ENCODE results near the gene MICU1.

Gene MICU1

DNA sequence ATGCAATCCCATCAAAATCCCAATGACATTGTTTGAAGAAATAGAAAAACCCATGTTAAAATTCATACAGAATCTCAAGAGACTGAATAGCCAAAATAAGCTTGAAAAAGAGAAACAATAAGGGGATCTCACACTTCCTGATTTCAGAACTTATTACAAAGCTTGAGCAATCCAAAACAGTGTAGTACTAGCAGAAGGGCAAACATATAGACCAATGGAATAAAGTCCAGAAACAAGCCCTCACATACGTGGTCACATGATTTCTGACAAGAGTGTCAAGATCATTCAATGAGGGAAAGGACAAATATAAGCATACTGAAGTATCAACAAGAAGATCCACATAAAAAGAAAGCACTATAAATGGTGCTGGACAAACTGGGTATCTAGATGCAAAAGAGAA lies 31.9 kb downstream of the MICU1 start:
- no peaks in the 10 kb centered on the region for H3K79me2 ChIP-seq (ENCODE audit: insufficient read depth, low read depth)
- no peak for TF ChIP-seq CTCF (conservative IDR thresholded peaks at IDR 0.05; ENCODE audit: low read depth, low read length)
- H4K20me1 ChIP-seq (ENCODE audit: insufficient read depth): no peaks in the 10 kb centered on the region
- H3K4me3 ChIP-seq (IDR thresholded peaks at IDR 0.05; ENCODE audit: insufficient read depth, low read depth, low read length): no peak overlapping the region
- no peak overlapping the region for H3K4me2 ChIP-seq
- no peak overlapping the region for H2AFZ ChIP-seq (ENCODE audit: low read depth)
- H3K4me1 ChIP-seq (ENCODE audit: low read depth, poor library complexity, severe bottlenecking): peaks cover 18% of the 10 kb centered on the region
- H3K27ac ChIP-seq: no peak overlapping the region
- no peak overlapping the region for H3K9ac ChIP-seq
- H3K27me3 ChIP-seq (ENCODE audit: insufficient read depth, low read depth): no peaks in the 10 kb centered on the region
- no peaks in the 10 kb centered on the region for H3K36me3 ChIP-seq (ENCODE audit: insufficient read depth)

GRCh38 chr10:72588266-72588665 lies 37.6 kb downstream of the MICU1 start:
- Histone ChIP-seq H2AFZ (ENCODE audit: low read depth) (no peak overlapping the region), H3K9ac (no peak overlapping the region), H3K36me3 (ENCODE audit: insufficient read depth) (no peaks in the 10 kb centered on the region), H3K4me3 (IDR thresholded peaks at IDR 0.05; ENCODE audit: insufficient read depth, low read depth, low read length) (no peak overlapping the region), H3K4me2 (no peak overlapping the region), H3K27ac (no peak overlapping the region), H3K27me3 (ENCODE audit: insufficient read depth, low read depth) (no peaks in the 10 kb centered on the region), H3K4me1 (ENCODE audit: low read depth, poor library complexity, severe bottlenecking) (no peaks in the 10 kb centered on the region), H3K79me2 (ENCODE audit: insufficient read depth, low read depth) (no peaks in the 10 kb centered on the region), H4K20me1 (ENCODE audit: insufficient read depth) (no peaks in the 10 kb centered on the region)
- no peak for TF ChIP-seq CTCF (conservative IDR thresholded peaks at IDR 0.05; ENCODE audit: low read depth, low read length)

DNA sequence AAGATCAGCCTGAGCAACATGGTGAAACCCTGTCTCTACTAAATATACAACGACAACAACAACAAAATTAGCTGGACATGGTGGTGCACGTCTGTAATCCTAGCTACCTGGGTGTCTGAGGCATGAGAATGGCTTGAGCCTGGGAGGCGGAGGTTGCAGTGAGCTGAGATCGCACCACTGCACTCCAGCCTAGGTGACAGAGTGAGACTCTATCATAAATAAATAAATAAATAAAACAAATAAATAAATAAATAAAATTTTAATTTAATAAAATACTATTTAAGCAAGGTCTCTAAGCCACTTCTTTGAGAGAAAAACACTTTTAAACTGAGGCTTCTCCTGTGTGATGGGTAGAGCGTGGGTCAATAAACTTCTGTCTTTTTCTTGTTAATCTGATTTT lies 38.3 kb downstream of the MICU1 start:
- Histone ChIP-seq H3K36me3 (ENCODE audit: insufficient read depth) (no peaks in the 10 kb centered on the region), H3K4me2 (no peak overlapping the region), H3K79me2 (ENCODE audit: insufficient read depth, low read depth) (no peaks in the 10 kb centered on the region), H3K9ac (no peak overlapping the region), H3K4me1 (ENCODE audit: low read depth, poor library complexity, severe bottlenecking) (no peaks in the 10 kb centered on the region), H2AFZ (ENCODE audit: low read depth) (no peak overlapping the region), H3K27ac (no peak overlapping the region), H3K4me3 (IDR thresholded peaks at IDR 0.05; ENCODE audit: insufficient read depth, low read depth, low read length) (no peak overlapping the region), H3K27me3 (ENCODE audit: insufficient read depth, low read depth) (no peaks in the 10 kb centered on the region), H4K20me1 (ENCODE audit: insufficient read depth) (no peaks in the 10 kb centered on the region)
- TF ChIP-seq CTCF (conservative IDR thresholded peaks at IDR 0.05; ENCODE audit: low read depth, low read length): no peak

DNA sequence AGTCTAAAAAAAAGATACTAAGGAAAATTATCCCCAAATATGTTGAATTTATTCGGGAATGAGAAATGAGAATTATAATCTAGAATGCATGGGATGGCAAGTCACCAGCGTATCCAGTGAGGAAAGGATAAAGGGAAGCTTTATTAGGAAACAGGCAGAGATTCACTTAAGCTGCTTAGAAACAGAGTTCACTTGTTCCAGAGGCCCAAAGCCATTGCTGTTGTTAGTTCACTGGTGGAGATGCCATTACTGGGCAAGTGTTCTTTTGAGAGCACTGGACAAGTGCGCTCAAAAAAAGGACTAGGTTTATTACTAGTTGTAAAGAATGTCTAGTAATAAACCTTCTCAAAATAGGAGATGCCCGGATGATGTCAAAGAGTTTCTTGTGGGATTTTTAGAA lies 51.2 kb downstream of the MICU1 start:
- H3K4me2 ChIP-seq: no peak overlapping the region
- no peaks in the 10 kb centered on the region for H4K20me1 ChIP-seq (ENCODE audit: insufficient read depth)
- H3K4me3 ChIP-seq (IDR thresholded peaks at IDR 0.05; ENCODE audit: insufficient read depth, low read depth, low read length): no peak overlapping the region
- no peaks in the 10 kb centered on the region for H3K4me1 ChIP-seq (ENCODE audit: low read depth, poor library complexity, severe bottlenecking)
- H3K36me3 ChIP-seq (ENCODE audit: insufficient read depth): no peaks in the 10 kb centered on the region
- no peaks in the 10 kb centered on the region for H3K27me3 ChIP-seq (ENCODE audit: insufficient read depth, low read depth)
- no peak for TF ChIP-seq CTCF (conservative IDR thresholded peaks at IDR 0.05; ENCODE audit: low read depth, low read length)
- no peaks in the 10 kb centered on the region for H3K79me2 ChIP-seq (ENCODE audit: insufficient read depth, low read depth)
- no peak overlapping the region for H2AFZ ChIP-seq (ENCODE audit: low read depth)
- H3K9ac ChIP-seq: no peak overlapping the region
- no peak overlapping the region for H3K27ac ChIP-seq

DNA sequence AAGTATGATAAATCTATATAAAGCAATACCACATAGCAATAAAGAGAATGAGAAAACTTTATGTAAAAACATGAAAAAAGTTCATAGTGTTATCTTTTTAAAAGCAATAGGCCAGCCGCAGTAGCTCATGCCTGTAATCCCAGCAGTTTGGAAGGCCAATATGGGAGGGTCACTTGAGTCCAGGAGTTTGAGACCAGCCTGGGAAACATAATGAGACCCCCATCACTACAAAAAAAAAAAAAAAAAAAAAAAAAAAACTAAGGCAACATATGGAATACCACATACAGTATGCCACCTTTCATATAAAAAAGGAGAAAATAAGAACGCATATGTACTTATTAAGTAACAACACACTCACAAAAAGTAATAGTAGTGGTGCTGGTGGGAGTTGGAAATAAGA lies 52.8 kb downstream of the MICU1 start:
- TF ChIP-seq CTCF (conservative IDR thresholded peaks at IDR 0.05; ENCODE audit: low read depth, low read length): no peak
- H3K4me1 ChIP-seq (ENCODE audit: low read depth, poor library complexity, severe bottlenecking): no peaks in the 10 kb centered on the region
- H3K4me2 ChIP-seq: no peak overlapping the region
- no peak overlapping the region for H3K4me3 ChIP-seq (IDR thresholded peaks at IDR 0.05; ENCODE audit: insufficient read depth, low read depth, low read length)
- no peak overlapping the region for H3K27ac ChIP-seq
- H2AFZ ChIP-seq (ENCODE audit: low read depth): no peak overlapping the region
- no peak overlapping the region for H3K9ac ChIP-seq
- H4K20me1 ChIP-seq (ENCODE audit: insufficient read depth): no peaks in the 10 kb centered on the region
- no peaks in the 10 kb centered on the region for H3K36me3 ChIP-seq (ENCODE audit: insufficient read depth)
- H3K79me2 ChIP-seq (ENCODE audit: insufficient read depth, low read depth): no peaks in the 10 kb centered on the region
- no peaks in the 10 kb centered on the region for H3K27me3 ChIP-seq (ENCODE audit: insufficient read depth, low read depth)

Measured in KMS-11 (cell line).